H1 (cell line): ENCODE measurements around the gene ELP1. TPM values are rescaled to one million over a fixed set of nuclear protein-coding genes. Genes with fewer than 3 reads are reported as not detected.

Experiments used
- CTCF ChIA-PET: fragments of 300-600 bp; sonication (Branson Sonifier 250); formaldehyde crosslinking; loops from one replicate; lab custom pipeline; 2021; ENCODE audit not compliant: partially characterized antibody; lab: Charles Lee
- POLR2A ChIA-PET: fragments of 300-600 bp; sonication (Branson Sonifier 250); formaldehyde crosslinking; loops from one replicate; lab custom pipeline; 2021; ENCODE audit warnings: inconsistent platforms; ENCODE audit not compliant: partially characterized antibody; lab: Charles Lee
- DNase-seq, 2 experiments: peaks; one replicate each; pipeline versions ENCODE4 v3.0.0 to v3.0.0-alpha.2; 2010 to 2022; ENCODE audit warnings: low spot score in 2 of 2, low read depth in 1 of 2, mixed read lengths in 1 of 2
- FAIRE-seq: peaks from 2 replicates; lab custom pipeline; 2011; peaks lifted over from hg19 to GRCh38; lab: Jason Lieb, UNC
- H2AFZ ChIP-seq: 2 replicates; pipeline ENCODE4 v1.8.1; 2012; ENCODE audit warnings: low read length, inconsistent platforms
- H2AK5ac ChIP-seq: 2 replicates; pipeline ENCODE4 v1.6.1; 2013; ENCODE audit warnings: low read depth, low read length
- H2BK120ac ChIP-seq: replicated peaks from 2 replicates; pipeline ENCODE3; 2013; ENCODE audit warnings: low read depth, low read length, inconsistent platforms
- H2BK12ac ChIP-seq: 2 replicates; pipeline ENCODE4 v1.6.1; 2013; ENCODE audit warnings: low read depth, low read length
- H2BK15ac ChIP-seq: 2 replicates; pipeline ENCODE4 v1.6.1; 2013; ENCODE audit warnings: low read length
- H2BK20ac ChIP-seq: 2 replicates; pipeline ENCODE4 v1.6.1; 2013; ENCODE audit warnings: low read length
- H2BK5ac ChIP-seq: 2 replicates; pipeline ENCODE4 v1.6.1; 2013; ENCODE audit warnings: low read depth, low read length
- H3K14ac ChIP-seq: 2 replicates; pipeline ENCODE4 v1.6.1; 2013; ENCODE audit warnings: inconsistent platforms; ENCODE audit not compliant: insufficient read length
- H3K18ac ChIP-seq: 2 replicates; pipeline ENCODE4 v1.6.1; 2013; ENCODE audit warnings: low read length; ENCODE audit errors: extremely low read depth
- H3K23ac ChIP-seq: 2 replicates; pipeline ENCODE4 v1.6.1; 2013; ENCODE audit warnings: inconsistent platforms; ENCODE audit not compliant: insufficient read length
- H3K23me2 ChIP-seq: 2 replicates; pipeline ENCODE4 v1.6.1; 2013; ENCODE audit warnings: low read depth, low read length
- H3K27ac ChIP-seq: 2 replicates; pipeline ENCODE4 v1.6.1; 2011; ENCODE audit warnings: low read depth, low read length, inconsistent platforms
- H3K27me3 ChIP-seq, 4 experiments: replicated peaks in 1 of 4; 1 replicate in 1 of 4; 2 replicates in 3 of 4; pipeline versions ENCODE4 v1.6.1 to v1.8.1; 2011 to 2013; ENCODE audit warnings: low read length in 3 of 4, mild to moderate bottlenecking in 3 of 4, inconsistent platforms in 2 of 4, mixed read lengths in 2 of 4, moderate library complexity in 1 of 4; ENCODE audit not compliant: control insufficient read depth in 3 of 4, insufficient read depth in 3 of 4; ENCODE audit errors: extremely low read depth in 1 of 4
- H3K36me3 ChIP-seq, 4 experiments: 2 replicates each; pipeline versions ENCODE4 v1.6.1 to v1.8.1; 2011 to 2013; ENCODE audit warnings: mild to moderate bottlenecking in 4 of 4, low read length in 3 of 4, moderate library complexity in 2 of 4, control low read depth in 1 of 4, inconsistent platforms in 1 of 4; ENCODE audit not compliant: insufficient read depth in 4 of 4, control insufficient read depth in 2 of 4
- H3K4ac ChIP-seq: replicated peaks from 2 replicates; pipeline ENCODE3; 2013; ENCODE audit warnings: low read length, low read depth, mixed read lengths, inconsistent platforms; ENCODE audit not compliant: insufficient read length
- H3K4me1 ChIP-seq, 4 experiments: replicated peaks in 1 of 4; 1 replicate in 1 of 4; 2 replicates in 3 of 4; pipeline versions ENCODE4 v1.6.1 to v1.8.1; 2011 to 2013; ENCODE audit warnings: low read length in 3 of 4, inconsistent platforms in 2 of 4, mixed read lengths in 1 of 4; ENCODE audit not compliant: insufficient read depth in 4 of 4, control insufficient read depth in 3 of 4
- H3K4me2 ChIP-seq, 2 experiments: 2 replicates each; pipeline versions ENCODE4 v1.6.1 to v1.8.1; 2011 to 2013; ENCODE audit warnings: low read depth in 2 of 2, low read length in 2 of 2, control low read depth in 1 of 2, inconsistent platforms in 1 of 2, mild to moderate bottlenecking in 1 of 2; ENCODE audit not compliant: insufficient read depth in 1 of 2
- H3K4me3 ChIP-seq, 4 experiments: fragments of 200-600, 300-600 bp in 1 of 4; sonication (generic), shearing (Covaris generic), sonication (Bioruptor Twin) in 1 of 4; 2 replicates each; pipeline versions ENCODE4 v1.5.1 to v1.8.1; 2011 to 2016; ENCODE audit warnings: low read length in 4 of 4, low read depth in 3 of 4, control low read depth in 2 of 4, inconsistent platforms in 2 of 4, mild to moderate bottlenecking in 2 of 4, mixed read lengths in 1 of 4, moderate library complexity in 1 of 4; ENCODE audit not compliant: insufficient read depth in 2 of 4; ENCODE audit errors: extremely low read depth in 1 of 4
- H3K56ac ChIP-seq: replicated peaks from 2 replicates; pipeline ENCODE3; 2013; ENCODE audit warnings: low read depth, mild to moderate bottlenecking, mixed read lengths, low read length, inconsistent platforms; ENCODE audit not compliant: insufficient read length
- H3K79me1 ChIP-seq: 2 replicates; pipeline ENCODE4 v1.6.1; 2013; ENCODE audit warnings: low read depth, low read length, control low read depth
- H3K79me2 ChIP-seq, 2 experiments: 2 replicates each; pipeline versions ENCODE4 v1.6.1 to v1.8.1; 2012 to 2013; ENCODE audit warnings: low read length in 2 of 2, mild to moderate bottlenecking in 2 of 2, inconsistent platforms in 1 of 2; ENCODE audit not compliant: insufficient read depth in 2 of 2, control insufficient read depth in 1 of 2
- H3K9ac ChIP-seq, 4 experiments: replicated peaks in 1 of 4; 1 replicate in 1 of 4; 2 replicates in 3 of 4; pipeline versions ENCODE4 v1.6.1 to v1.8.1; 2011 to 2013; ENCODE audit warnings: low read depth in 3 of 4, low read length in 3 of 4, control low read depth in 2 of 4, mild to moderate bottlenecking in 2 of 4, moderate library complexity in 2 of 4, inconsistent platforms in 1 of 4; ENCODE audit errors: extremely low read depth in 1 of 4
- H3K9me3 ChIP-seq, 2 experiments: 2 replicates each; pipeline versions ENCODE4 v1.6.1 to v1.8.1; 2012 to 2013; ENCODE audit warnings: mild to moderate bottlenecking in 2 of 2, moderate library complexity in 2 of 2, control low read depth in 1 of 2, inconsistent platforms in 1 of 2, low read depth in 1 of 2, low read length in 1 of 2, mixed read lengths in 1 of 2; ENCODE audit not compliant: insufficient read depth in 2 of 2
- H4K20me1 ChIP-seq, 2 experiments: replicated peaks in 1 of 2; 2 replicates each; pipeline versions ENCODE3 to v1.8.1; 2011 to 2013; ENCODE audit warnings: inconsistent platforms in 2 of 2, low read length in 2 of 2, mild to moderate bottlenecking in 1 of 2; ENCODE audit not compliant: insufficient read depth in 2 of 2, control insufficient read depth in 1 of 2
- H4K5ac ChIP-seq: 2 replicates; pipeline ENCODE4 v1.6.1; 2013; ENCODE audit warnings: low read length, low read depth, mixed read lengths, inconsistent platforms; ENCODE audit not compliant: insufficient read length
- H4K8ac ChIP-seq: 2 replicates; pipeline ENCODE4 v1.8.0; 2013; ENCODE audit warnings: mild to moderate bottlenecking, moderate library complexity, low read length, inconsistent platforms; ENCODE audit not compliant: insufficient read depth; ENCODE audit errors: extremely low read depth
- H4K91ac ChIP-seq: replicated peaks from 2 replicates; pipeline ENCODE3; 2013; ENCODE audit warnings: low read length, mixed read lengths, inconsistent platforms; ENCODE audit not compliant: insufficient read length
- BCL11A ChIP-seq, 2 experiments: IDR thresholded peaks; one replicate each; pipeline ENCODE4 v1.6.1; 2011; ENCODE audit warnings: low read depth in 2 of 2, low read length in 2 of 2, mild to moderate bottlenecking in 2 of 2
- CBX5 ChIP-seq: fragments of 300-800, 300-1000 bp; sonication (generic); IDR thresholded peaks from 2 replicates; pipeline ENCODE4 v1.7.1; 2016; ENCODE audit warnings: antibody characterized with exemption, low read length, low read depth
- EZH2 ChIP-seq: fragments of 200-600 bp; sonication (generic); IDR thresholded peaks from 2 replicates; pipeline ENCODE4 v1.7.1; 2012; ENCODE audit warnings: low read depth, mild to moderate bottlenecking, moderate library complexity, low read length, inconsistent platforms; ENCODE audit not compliant: severe bottlenecking
- FOSL1 ChIP-seq: IDR thresholded peaks from 2 replicates; pipeline ENCODE4 v1.6.1; 2011; ENCODE audit warnings: mild to moderate bottlenecking, low read depth, low read length, moderate library complexity; ENCODE audit not compliant: insufficient read depth
- HDAC2 ChIP-seq, 2 experiments: fragments of 300-600 bp in 1 of 2; sonication (generic) in 1 of 2; IDR thresholded peaks; 2 replicates each; pipeline ENCODE4 v1.6.1; 2011 to 2012; ENCODE audit warnings: low read depth in 2 of 2, low read length in 2 of 2, mild to moderate bottlenecking in 2 of 2, moderate library complexity in 2 of 2, borderline replicate concordance in 1 of 2, inconsistent platforms in 1 of 2
- JUND ChIP-seq: IDR thresholded peaks from 2 replicates; pipeline ENCODE4 v1.6.1; 2011; ENCODE audit warnings: mild to moderate bottlenecking, improper control_type of control experiment, low read length
- KDM4A ChIP-seq: IDR thresholded peaks from one replicate; pipeline ENCODE4 v1.7.1; 2012; ENCODE audit warnings: low read depth, mild to moderate bottlenecking, moderate library complexity, low read length, inconsistent platforms; ENCODE audit not compliant: severe bottlenecking
- POLR2A ChIP-seq, 2 experiments: IDR thresholded peaks; 1 replicate in 1 of 2; 2 replicates in 1 of 2; pipeline ENCODE4 v1.6.1; 2011; ENCODE audit warnings: low read depth in 2 of 2, low read length in 2 of 2, mild to moderate bottlenecking in 2 of 2; ENCODE audit errors: control extremely low read depth in 1 of 2
- RBBP5 ChIP-seq: IDR thresholded peaks from 2 replicates; pipeline ENCODE4 v1.7.1; 2012; ENCODE audit warnings: low read depth, mild to moderate bottlenecking, inconsistent platforms, low read length, moderate library complexity, borderline replicate concordance
- SP4 ChIP-seq: IDR thresholded peaks from 2 replicates; pipeline ENCODE4 v1.6.1; 2012; ENCODE audit warnings: low read length, inconsistent platforms
- SRF ChIP-seq: IDR thresholded peaks from 2 replicates; pipeline ENCODE4 v1.6.1; 2011; ENCODE audit warnings: mild to moderate bottlenecking, low read depth, low read length, moderate library complexity
- TCF12 ChIP-seq: IDR thresholded peaks from 2 replicates; pipeline ENCODE4 v1.6.1; 2011; ENCODE audit warnings: low read depth, mild to moderate bottlenecking, low read length
- whole genome bisulfite sequencing, 2 experiments: shearing (Covaris generic) in 1 of 2; methylation state at CpG; one replicate each; pipeline versions ENCODE4 v1.1.6 to v1.1.7; 2013 to 2015; ENCODE audit warnings: low lambda C conversion rate in 2 of 2, mixed read lengths in 2 of 2, inconsistent platforms in 1 of 2, low coverage in 1 of 2, missing lambda C conversion rate in 1 of 2; ENCODE audit not compliant: insufficient replicate concordance in 2 of 2, insufficient coverage in 1 of 2, insufficient read length in 1 of 2; ENCODE audit errors: extremely low coverage in 1 of 2, missing lambda C conversion rate in 1 of 2; 5-methylcytosine and 5-hydroxymethylcytosine counted together
- polyA plus RNA-seq, 7 experiments: library from polyadenylated mRNA; depleted of rRNA in 3 of 7; stranded (reverse) in 5 of 7; unstranded in 2 of 7; fragments of >200 nt in 5 of 7; fragments of 200-250 nt in 2 of 7; gene quantifications; 1 replicate in 5 of 7; 2 replicates in 1 of 7; 4 replicates in 1 of 7; pipeline versions ENCODE4 v1.2.1 to v1.2.3, GENCODE V29; 2011 to 2013; ENCODE audit warnings: missing spikeins in 2 of 7, mixed read lengths in 2 of 7
- total RNA-seq: library from RNA; stranded (reverse); fragmentation: NEBNext Ultra II Directional; extraction: Animal tissue kit (Norgen Biotek cat#: 25700); gene quantifications from 2 replicates; pipeline ENCODE4 v1.2.1, GENCODE V29; 2021
- TF ChIP-seq, protein P1 (sequence below): IDR thresholded peaks from 2 replicates; pipeline ENCODE4 v1.6.1; 2011; ENCODE audit warnings: low read length, improper control_type of control experiment
- TF ChIP-seq, protein P2 (sequence below): IDR thresholded peaks from 2 replicates; pipeline ENCODE4 v1.6.1; 2012; ENCODE audit warnings: inconsistent platforms

ELP1 gene
- total and polyA plus RNA-seq, 2 of the 8 experiments (the other 6 are each of a cell fraction or from before 2014, with no cell fraction given), result 13.9 to 31.3 TPM

DNA sequence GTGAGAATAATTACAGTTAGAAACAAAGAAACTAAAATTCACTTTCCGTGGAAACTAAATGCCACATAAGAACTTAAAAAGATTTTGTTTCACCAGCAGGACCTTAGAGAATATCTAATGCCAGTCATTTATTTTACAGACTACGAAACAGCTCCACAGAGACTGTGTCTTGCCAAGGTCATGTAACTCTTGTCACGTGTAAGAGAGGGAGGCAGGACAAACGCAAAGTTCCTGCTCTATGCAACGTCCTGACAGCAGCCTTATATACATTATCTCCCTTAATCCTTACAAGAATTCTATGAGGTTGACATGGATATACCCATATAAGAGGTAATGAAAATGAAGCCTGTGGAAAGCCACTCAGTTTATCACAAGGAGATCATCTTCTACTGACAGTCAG is 40.0 kb upstream of the ELP1 start:
- Histone ChIP-seq H3K23ac (no peak overlapping the region), H4K5ac (no peak overlapping the region), H2AK5ac (no peak overlapping the region), H4K8ac (no peak overlapping the region), H2BK20ac (no peak overlapping the region), H3K56ac (no peak overlapping the region), H2AFZ (no peak overlapping the region), H3K27ac (no peak overlapping the region), H3K23me2 (no peaks in the 10 kb centered on the region), H3K14ac (no peak overlapping the region), H3K9ac (no peak overlapping the region), H3K36me3 (peaks cover 2 to 21% (median 12%) of the 10 kb centered on the region in 4 experiments; a peak in 6 of 8 replicates), H2BK12ac (no peak overlapping the region), H2BK5ac (no peak overlapping the region), H3K4ac (no peak overlapping the region), H4K20me1 (no peaks in the 10 kb centered on the region), H3K27me3 (no peaks in the 10 kb centered on the region), H3K4me3 (no peak overlapping the region), H2BK15ac (no peak overlapping the region), H2BK120ac (no peak overlapping the region), H4K91ac (no peak overlapping the region), H3K4me2 (no peak overlapping the region), H3K79me1 (no peaks in the 10 kb centered on the region), H3K4me1 (no peaks in the 10 kb centered on the region), H3K9me3 (0 out of 4 replicates have a peak, but pooled peaks cover 0 to 2% of the 10 kb centered on the region in 2 experiments), H3K18ac (no peak overlapping the region), H3K79me2 (no peaks in the 10 kb centered on the region)
- FAIRE-seq, result no peak
- ChIA-PET POLR2A (no interaction called here), CTCF (no interaction called here)
- WGBS, 2 experiments, result 81% methylated on average over 5 of the region's 5 CpGs; no CpG with 5 or more reads in 1 of the 2 experiments
- DNase-seq, result no peak
- TF ChIP-seq POLR2A (IDR thresholded peaks at IDR 0.05; ENCODE audit: control extremely low read depth in 1 of 2, low read depth in 2 of 2, low read length in 2 of 2) (no peak), RBBP5 (no peak), CBX5 (no peak), FOSL1 (no peak), SP4 (no peak), TCF12 (no peak), KDM4A (no peak), EZH2 (no peak), JUND (no peak), BCL11A (IDR thresholded peaks at IDR 0.05; ENCODE audit: low read depth in 2 of 2, low read length in 2 of 2) (no peak), HDAC2 (IDR thresholded peaks at IDR 0.05; ENCODE audit: borderline replicate concordance in 1 of 2, low read depth in 2 of 2, low read length in 2 of 2) (no peak), SRF (no peak)
- TF ChIP-seq, protein P1, sequence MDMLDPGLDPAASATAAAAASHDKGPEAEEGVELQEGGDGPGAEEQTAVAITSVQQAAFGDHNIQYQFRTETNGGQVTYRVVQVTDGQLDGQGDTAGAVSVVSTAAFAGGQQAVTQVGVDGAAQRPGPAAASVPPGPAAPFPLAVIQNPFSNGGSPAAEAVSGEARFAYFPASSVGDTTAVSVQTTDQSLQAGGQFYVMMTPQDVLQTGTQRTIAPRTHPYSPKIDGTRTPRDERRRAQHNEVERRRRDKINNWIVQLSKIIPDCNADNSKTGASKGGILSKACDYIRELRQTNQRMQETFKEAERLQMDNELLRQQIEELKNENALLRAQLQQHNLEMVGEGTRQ, result no peak
- TF ChIP-seq, protein P2, sequence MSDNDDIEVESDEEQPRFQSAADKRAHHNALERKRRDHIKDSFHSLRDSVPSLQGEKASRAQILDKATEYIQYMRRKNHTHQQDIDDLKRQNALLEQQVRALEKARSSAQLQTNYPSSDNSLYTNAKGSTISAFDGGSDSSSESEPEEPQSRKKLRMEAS, result no peak
